H9 (cell line): Measurements from ENCODE around the gene COQ7. TPM values are rescaled to one million over a fixed set of nuclear protein-coding genes. Genes with fewer than 3 reads are reported as not detected.

Experiments used
- DNase-seq: peaks from one replicate; pipeline ENCODE4 v3.0.0-alpha.2; 2017
- H2AFZ ChIP-seq: one replicate; pipeline ENCODE4 v1.6.1; 2013; ENCODE audit warnings: mild to moderate bottlenecking, low read length, control low read depth, moderate library complexity
- H2AK5ac ChIP-seq: 2 replicates; pipeline ENCODE4 v1.6.1; 2013; ENCODE audit warnings: low read length, control low read depth, mixed read lengths; ENCODE audit not compliant: insufficient read length
- H2BK120ac ChIP-seq: one replicate; pipeline ENCODE4 v1.6.1; 2013; ENCODE audit warnings: low read depth, mild to moderate bottlenecking, low read length, control low read depth, inconsistent platforms; ENCODE audit not compliant: poor library complexity, severe bottlenecking
- H2BK12ac ChIP-seq: 2 replicates; pipeline ENCODE4 v1.6.1; 2013; ENCODE audit warnings: low read length, control low read depth, mixed read lengths, low read depth; ENCODE audit not compliant: insufficient read length
- H2BK15ac ChIP-seq: 2 replicates; pipeline ENCODE4 v1.6.1; 2013; ENCODE audit warnings: low read depth, low read length, control low read depth
- H2BK20ac ChIP-seq: one replicate; pipeline ENCODE4 v1.6.1; 2013; ENCODE audit warnings: low read depth, mild to moderate bottlenecking, low read length, control low read depth, inconsistent platforms; ENCODE audit not compliant: poor library complexity, severe bottlenecking
- H2BK5ac ChIP-seq: 2 replicates; pipeline ENCODE4 v1.6.1; 2013; ENCODE audit warnings: low read length, control low read depth, mixed read lengths; ENCODE audit not compliant: insufficient read length
- H3K14ac ChIP-seq: 2 replicates; pipeline ENCODE4 v1.6.1; 2013; ENCODE audit warnings: low read length, control low read depth; ENCODE audit not compliant: insufficient read depth
- H3K18ac ChIP-seq: 2 replicates; pipeline ENCODE4 v1.6.1; 2013; ENCODE audit warnings: low read depth, mild to moderate bottlenecking, mixed read lengths, low read length, control low read depth; ENCODE audit not compliant: insufficient read length
- H3K23ac ChIP-seq: 2 replicates; pipeline ENCODE4 v1.6.1; 2013; ENCODE audit warnings: low read length, control low read depth, mixed read lengths, low read depth; ENCODE audit not compliant: insufficient read length
- H3K23me2 ChIP-seq: 2 replicates; pipeline ENCODE4 v1.6.1; 2013; ENCODE audit warnings: low read depth, mild to moderate bottlenecking, mixed read lengths, low read length, control low read depth; ENCODE audit not compliant: insufficient read length, poor library complexity, severe bottlenecking
- H3K27ac ChIP-seq: 2 replicates; pipeline ENCODE4 v1.5.1; 2013; ENCODE audit warnings: low read length, control low read depth, mixed read lengths, low read depth; ENCODE audit not compliant: insufficient read length
- H3K27me3 ChIP-seq: 2 replicates; pipeline ENCODE4 v1.6.1; 2013; ENCODE audit warnings: low read length, control low read depth, inconsistent platforms; ENCODE audit not compliant: insufficient read depth
- H3K4ac ChIP-seq: 2 replicates; pipeline ENCODE4 v1.6.1; 2013; ENCODE audit warnings: low read depth, mild to moderate bottlenecking, control low read depth, inconsistent platforms, low read length, moderate library complexity
- H3K4me1 ChIP-seq: 2 replicates; pipeline ENCODE4 v1.6.1; 2013; ENCODE audit warnings: low read length, control low read depth, inconsistent platforms; ENCODE audit not compliant: insufficient read depth
- H3K4me2 ChIP-seq: 2 replicates; pipeline ENCODE4 v1.6.1; 2013; ENCODE audit warnings: low read length, control low read depth, mixed read lengths; ENCODE audit not compliant: insufficient read length, insufficient read depth
- H3K56ac ChIP-seq: 2 replicates; pipeline ENCODE4 v1.6.1; 2013; ENCODE audit warnings: low read depth, mild to moderate bottlenecking, mixed read lengths, low read length, control low read depth; ENCODE audit not compliant: insufficient read length
- H3K79me1 ChIP-seq: 2 replicates; pipeline ENCODE4 v1.6.1; 2013; ENCODE audit warnings: low read depth, mild to moderate bottlenecking, moderate library complexity, low read length, control low read depth, inconsistent platforms; ENCODE audit not compliant: insufficient read depth, poor library complexity, severe bottlenecking
- H3K79me2 ChIP-seq: 2 replicates; pipeline ENCODE4 v1.6.1; 2013; ENCODE audit warnings: low read length, control low read depth, inconsistent platforms; ENCODE audit not compliant: insufficient read depth
- H3K9ac ChIP-seq: 2 replicates; pipeline ENCODE4 v1.6.1; 2013; ENCODE audit warnings: low read length, control low read depth, mixed read lengths; ENCODE audit not compliant: insufficient read length; ENCODE audit errors: extremely low read depth
- H3K9me3 ChIP-seq: one replicate; pipeline ENCODE4 v1.6.1; 2013; ENCODE audit warnings: low read depth, low read length, inconsistent platforms; ENCODE audit not compliant: control insufficient read depth
- H3T11ph ChIP-seq: one replicate; pipeline ENCODE4 v1.6.1; 2013; ENCODE audit warnings: mild to moderate bottlenecking, low read length, control low read depth, inconsistent platforms
- H4K20me1 ChIP-seq: one replicate; pipeline ENCODE4 v1.6.1; 2013; ENCODE audit not compliant: control insufficient read depth, insufficient read length, insufficient read depth
- H4K5ac ChIP-seq: 2 replicates; pipeline ENCODE4 v1.6.1; 2013; ENCODE audit warnings: low read depth, mild to moderate bottlenecking, mixed read lengths, low read length, control low read depth; ENCODE audit not compliant: insufficient read length
- H4K8ac ChIP-seq: replicated peaks from 2 replicates; pipeline ENCODE4 v1.6.1; 2013; ENCODE audit warnings: low read length, control low read depth, mixed read lengths, low read depth; ENCODE audit not compliant: insufficient read length
- H4K91ac ChIP-seq: 2 replicates; pipeline ENCODE4 v1.6.1; 2013; ENCODE audit warnings: low read depth, mild to moderate bottlenecking, moderate library complexity, mixed read lengths, low read length, control low read depth; ENCODE audit not compliant: insufficient read length
- H3K27ac Mint-ChIP-seq, 3 experiments: 2 replicates in 2 of 3; 3 replicates in 1 of 3; pipeline ENCODE4 v1.8.0; 2020 to 2021; ENCODE audit warnings: mixed read lengths in 3 of 3, mild to moderate bottlenecking in 1 of 3, moderate library complexity in 1 of 3
- H3K27me3 Mint-ChIP-seq: 2 replicates; pipeline ENCODE4 v1.8.0; 2021; ENCODE audit warnings: low read depth, mild to moderate bottlenecking, moderate library complexity, mixed read lengths
- H3K36me3 Mint-ChIP-seq, 3 experiments: 2 replicates in 2 of 3; 3 replicates in 1 of 3; pipeline ENCODE4 v1.8.0; 2020 to 2021; ENCODE audit warnings: low read depth in 3 of 3, mixed read lengths in 3 of 3; ENCODE audit not compliant: insufficient read depth in 1 of 3
- H3K4me1 Mint-ChIP-seq, 2 experiments: 2 replicates each; pipeline ENCODE4 v1.8.0; 2020; ENCODE audit warnings: mixed read lengths in 2 of 2
- H3K4me3 Mint-ChIP-seq, 2 experiments: 2 replicates in 1 of 2; 3 replicates in 1 of 2; pipeline ENCODE4 v1.8.0; 2020 to 2021; ENCODE audit warnings: mild to moderate bottlenecking in 2 of 2, mixed read lengths in 2 of 2, moderate library complexity in 1 of 2
- H3K9me3 Mint-ChIP-seq, 2 experiments: 2 replicates in 1 of 2; 3 replicates in 1 of 2; pipeline ENCODE4 v1.8.0; 2020; ENCODE audit warnings: mild to moderate bottlenecking in 2 of 2, mixed read lengths in 2 of 2, moderate library complexity in 1 of 2
- CTCF ChIP-seq: fragments of 200-600 bp; sonication (generic); conservative IDR thresholded peaks from 3 replicates; pipeline ENCODE4 v1.8.0; 2021; ENCODE audit warnings: antibody characterized with exemption, mild to moderate bottlenecking
- WGBS: extraction: QIAGEN DNeasy Blood & Tissue Kit; methylation state at CpG from one replicate; pipeline ENCODE4 v1.1.7; 2013; ENCODE audit warnings: missing lambda C conversion rate, low lambda C conversion rate, mixed read lengths; ENCODE audit not compliant: insufficient read length; ENCODE audit errors: extremely low coverage; 5-methylcytosine and 5-hydroxymethylcytosine counted together
- total RNA-seq: library from RNA; stranded (reverse); gene quantifications from 2 replicates; pipeline ENCODE4 v1.2.1, GENCODE V29; 2021

COQ7 gene
- total RNA-seq, 1 experiment from 2014 or later, result 29.6 TPM

- H3K36me3 Mint-ChIP-seq, result peaks cover 21 to 26% (median 26%) of the 10 kb centered on the region in 3 experiments
Measured at GRCh38 chr16:19084139-19084538, 16.7 kb downstream of the COQ7 start.

More at GRCh38 chr16:19084139-19084538, 16.7 kb downstream of the COQ7 start:
- DNase-seq, result no peak
- no peak overlapping the region for H2AK5ac ChIP-seq
- H3K18ac ChIP-seq, result no peak overlapping the region
- H3K27me3 ChIP-seq, result no peaks in the 10 kb centered on the region; the same call in 1 of the 2 replicates
- no peak overlapping the region for H3K56ac ChIP-seq
- TF ChIP-seq CTCF, result no peak
- H3K79me2 ChIP-seq, result no peaks in the 10 kb centered on the region
- H2BK15ac ChIP-seq, result no peak overlapping the region
- no peak overlapping the region for H2BK5ac ChIP-seq
- H3K4ac ChIP-seq, result no peak overlapping the region
- peaks cover 0 to 6% of the 10 kb centered on the region in 2 experiments; a peak in 1 of 5 replicates for H3K9me3 Mint-ChIP-seq
- H3K4me1 Mint-ChIP-seq, result peaks cover 7 to 8% of the 10 kb centered on the region in 2 experiments; a peak in 3 of 4 replicates
- no peak overlapping the region for H3K4me2 ChIP-seq
- H3K27ac ChIP-seq, result no peak overlapping the region
- H3K4me3 Mint-ChIP-seq, result no peak overlapping the region
- H3K14ac ChIP-seq, result no peak overlapping the region
- no peak overlapping the region for H2BK120ac ChIP-seq
- peaks cover 24% of the 10 kb centered on the region for H3K27me3 Mint-ChIP-seq
- no peak overlapping the region for H4K8ac ChIP-seq
- no peak overlapping the region for H2BK12ac ChIP-seq
- no peak overlapping the region for H3T11ph ChIP-seq
- H3K9ac ChIP-seq, result no peak overlapping the region
- H4K91ac ChIP-seq, result no peak overlapping the region
- no peak overlapping the region for H3K27ac Mint-ChIP-seq
- no peaks in the 10 kb centered on the region for H3K79me1 ChIP-seq
- WGBS, result no CpG with 5 or more reads among the region's 3 CpGs
- no peaks in the 10 kb centered on the region for H4K20me1 ChIP-seq
- no peak overlapping the region for H2BK20ac ChIP-seq
- H3K23me2 ChIP-seq, result no peaks in the 10 kb centered on the region
- H3K23ac ChIP-seq, result no peak overlapping the region
- no peak overlapping the region for H2AFZ ChIP-seq
- no peak overlapping the region for H4K5ac ChIP-seq
- H3K9me3 ChIP-seq, result no peaks in the 10 kb centered on the region
- no peaks in the 10 kb centered on the region for H3K4me1 ChIP-seq
